HUES6 (cell line): ENCODE measurements around the gene MTR.

Experiments
- H3K27ac ChIP-seq: 2 replicates; pipeline ENCODE4 v1.7.0; 2013; ENCODE audit warnings: low read depth, mild to moderate bottlenecking, low read length, inconsistent platforms
- H3K27me3 ChIP-seq: 2 replicates; pipeline ENCODE4 v1.6.1; 2013; ENCODE audit warnings: low read length; ENCODE audit not compliant: control insufficient read depth, insufficient read depth
- H3K36me3 ChIP-seq: 2 replicates; pipeline ENCODE4 v1.6.1; 2013; ENCODE audit warnings: low read length; ENCODE audit not compliant: control insufficient read depth, insufficient read depth
- H3K4me1 ChIP-seq: 2 replicates; pipeline ENCODE4 v1.6.1; 2013; ENCODE audit warnings: low read length; ENCODE audit not compliant: control insufficient read depth, insufficient read depth
- H3K4me3 ChIP-seq: 2 replicates; pipeline ENCODE4 v1.5.1; 2013; ENCODE audit warnings: low read depth, low read length
- H3K9ac ChIP-seq: one replicate; pipeline ENCODE4 v1.6.1; 2013; ENCODE audit warnings: mild to moderate bottlenecking, low read length
- H3K9me3 ChIP-seq: 2 replicates; pipeline ENCODE4 v1.6.1; 2013; ENCODE audit warnings: low read depth, low read length; ENCODE audit not compliant: control insufficient read depth, insufficient read depth

The MTR gene

GRCh38 chr1:236886199-236886598, 91.1 kb downstream of the MTR start:
- Histone ChIP-seq H3K9me3 (no peaks in the 10 kb centered on the region), H3K27ac (no peak overlapping the region), H3K4me3 (no peak overlapping the region), H3K9ac (no peak overlapping the region), H3K36me3 (peaks cover 51% of the 10 kb centered on the region), H3K27me3 (no peaks in the 10 kb centered on the region), H3K4me1 (no peaks in the 10 kb centered on the region; the same call in 1 of the 2 replicates)

DNA sequence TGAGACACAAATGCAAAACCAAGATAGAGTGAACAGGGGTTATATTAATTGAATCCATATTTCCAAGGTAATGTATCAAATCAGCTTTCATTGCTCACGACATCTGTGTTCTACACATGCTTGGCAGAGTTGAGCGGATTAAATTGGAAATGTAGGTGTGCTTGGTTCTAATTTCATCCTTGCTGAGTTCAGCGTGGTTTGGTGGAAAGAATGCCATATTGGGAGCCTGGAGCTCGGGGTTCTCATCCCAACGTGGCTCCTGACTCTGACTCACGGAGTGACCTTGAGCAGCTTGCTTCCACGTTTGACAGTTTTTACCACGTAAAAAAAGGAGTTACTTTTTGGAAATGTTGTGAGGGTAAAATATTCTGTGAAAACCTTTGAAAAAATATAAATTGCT, 92.0 kb downstream of the MTR start:
- Histone ChIP-seq H3K9ac (no peak overlapping the region), H3K4me3 (no peak overlapping the region), H3K4me1 (no peaks in the 10 kb centered on the region; the same call in 1 of the 2 replicates), H3K27ac (no peak overlapping the region), H3K27me3 (no peaks in the 10 kb centered on the region), H3K36me3 (peaks cover 59% of the 10 kb centered on the region), H3K9me3 (no peaks in the 10 kb centered on the region)

DNA sequence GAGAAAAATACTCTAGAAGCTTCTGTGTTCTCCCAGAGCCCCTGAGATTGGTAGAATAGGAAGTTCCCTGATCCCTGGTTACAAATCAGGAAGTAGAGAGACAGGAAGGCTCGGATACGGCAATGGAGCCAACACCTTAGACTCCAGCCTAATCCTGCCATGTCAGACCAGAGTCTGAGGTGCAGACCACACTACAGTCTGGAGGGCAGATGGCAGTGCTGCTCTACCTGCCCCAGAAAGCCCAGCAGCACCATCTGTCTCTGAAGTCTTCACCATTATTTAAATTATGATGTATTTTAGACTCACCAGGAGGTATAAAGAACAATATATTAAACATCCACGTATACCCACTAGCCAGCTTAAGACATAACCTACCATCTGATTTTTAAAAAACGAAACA, 93.0 kb downstream of the MTR start:
- H3K9me3 ChIP-seq: no peaks in the 10 kb centered on the region
- no peak overlapping the region for H3K4me3 ChIP-seq
- H3K9ac ChIP-seq: no peak overlapping the region
- H3K4me1 ChIP-seq: no peaks in the 10 kb centered on the region; the same call in 1 of the 2 replicates
- no peak overlapping the region for H3K27ac ChIP-seq
- H3K27me3 ChIP-seq: no peaks in the 10 kb centered on the region
- H3K36me3 ChIP-seq: peaks cover 70% of the 10 kb centered on the region

DNA sequence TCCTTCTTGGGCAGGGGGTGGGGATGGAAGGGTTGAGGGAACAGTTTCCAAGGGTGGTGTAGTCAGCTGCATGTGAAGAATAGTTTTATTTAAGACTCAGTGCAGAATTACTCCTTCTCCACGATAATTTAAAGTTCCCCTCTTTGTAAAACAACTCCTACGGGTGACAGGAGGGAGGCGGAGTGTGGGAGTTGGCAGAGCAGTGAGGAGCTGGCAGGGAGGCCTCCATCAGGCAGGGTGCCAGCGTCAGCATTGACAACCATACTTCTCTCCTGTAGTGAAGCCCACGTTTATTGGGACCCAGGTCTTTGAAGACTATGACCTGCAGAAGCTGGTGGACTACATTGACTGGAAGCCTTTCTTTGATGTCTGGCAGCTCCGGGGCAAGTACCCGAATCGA, 93.8 kb downstream of the MTR start:
- H3K27me3 ChIP-seq: no peaks in the 10 kb centered on the region
- H3K9me3 ChIP-seq: no peaks in the 10 kb centered on the region
- no peak overlapping the region for H3K4me3 ChIP-seq
- peaks cover 78% of the 10 kb centered on the region for H3K36me3 ChIP-seq
- H3K27ac ChIP-seq: no peak overlapping the region
- no peak overlapping the region for H3K9ac ChIP-seq
- H3K4me1 ChIP-seq: no peaks in the 10 kb centered on the region; the same call in 1 of the 2 replicates

DNA sequence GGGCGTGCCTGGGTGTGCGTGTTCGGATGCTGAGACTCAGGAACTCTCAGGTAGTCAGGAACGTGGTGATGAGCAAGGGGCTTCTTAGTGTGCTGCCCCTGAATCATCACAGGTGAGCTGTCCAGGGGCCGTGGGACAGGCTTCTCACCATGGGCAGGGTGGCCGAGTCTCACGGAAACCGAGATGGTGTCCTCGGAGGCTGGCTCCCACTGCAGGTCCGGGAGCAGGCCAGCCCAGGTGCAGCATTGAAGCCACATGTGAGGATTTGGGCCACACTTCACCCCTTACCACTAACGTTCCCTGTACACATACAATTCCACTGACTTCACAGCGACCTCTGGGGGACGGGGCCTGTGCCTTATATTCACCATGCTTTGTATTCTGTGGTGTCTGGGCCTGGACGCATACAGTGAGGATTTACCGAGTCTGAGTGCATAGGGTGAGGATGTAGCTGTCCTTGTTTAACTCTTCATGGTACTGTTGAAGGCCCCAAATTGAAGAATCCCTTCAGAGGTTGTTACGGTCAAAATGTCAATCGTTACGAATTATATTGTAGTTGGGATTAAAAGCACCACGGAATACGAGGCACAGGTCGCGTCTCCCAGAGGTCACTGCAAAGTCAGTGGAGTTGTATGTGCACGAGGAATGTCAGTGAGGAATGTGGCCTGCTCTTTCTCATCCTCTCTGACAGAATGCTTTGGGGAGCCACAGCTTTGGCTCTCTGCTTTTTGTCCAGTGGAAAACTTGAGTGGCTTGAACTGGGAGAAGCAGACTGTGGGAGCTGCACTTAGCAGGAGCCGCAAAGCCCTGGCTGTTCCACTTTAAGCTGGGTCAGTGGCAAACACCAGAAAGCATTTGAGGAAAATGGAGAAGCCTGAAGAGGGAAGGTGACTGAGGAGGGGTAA, 95.3 kb downstream of the MTR start:
- no peaks in the 10 kb centered on the region for H3K9me3 ChIP-seq
- no peaks in the 10 kb centered on the region; the same call in 1 of the 2 replicates for H3K4me1 ChIP-seq
- H3K27me3 ChIP-seq: no peaks in the 10 kb centered on the region
- H3K4me3 ChIP-seq: no peak overlapping the region
- H3K27ac ChIP-seq: no peak overlapping the region
- H3K9ac ChIP-seq: peak overlapping the region; percentile 4
- peaks cover 89% of the 10 kb centered on the region for H3K36me3 ChIP-seq

DNA sequence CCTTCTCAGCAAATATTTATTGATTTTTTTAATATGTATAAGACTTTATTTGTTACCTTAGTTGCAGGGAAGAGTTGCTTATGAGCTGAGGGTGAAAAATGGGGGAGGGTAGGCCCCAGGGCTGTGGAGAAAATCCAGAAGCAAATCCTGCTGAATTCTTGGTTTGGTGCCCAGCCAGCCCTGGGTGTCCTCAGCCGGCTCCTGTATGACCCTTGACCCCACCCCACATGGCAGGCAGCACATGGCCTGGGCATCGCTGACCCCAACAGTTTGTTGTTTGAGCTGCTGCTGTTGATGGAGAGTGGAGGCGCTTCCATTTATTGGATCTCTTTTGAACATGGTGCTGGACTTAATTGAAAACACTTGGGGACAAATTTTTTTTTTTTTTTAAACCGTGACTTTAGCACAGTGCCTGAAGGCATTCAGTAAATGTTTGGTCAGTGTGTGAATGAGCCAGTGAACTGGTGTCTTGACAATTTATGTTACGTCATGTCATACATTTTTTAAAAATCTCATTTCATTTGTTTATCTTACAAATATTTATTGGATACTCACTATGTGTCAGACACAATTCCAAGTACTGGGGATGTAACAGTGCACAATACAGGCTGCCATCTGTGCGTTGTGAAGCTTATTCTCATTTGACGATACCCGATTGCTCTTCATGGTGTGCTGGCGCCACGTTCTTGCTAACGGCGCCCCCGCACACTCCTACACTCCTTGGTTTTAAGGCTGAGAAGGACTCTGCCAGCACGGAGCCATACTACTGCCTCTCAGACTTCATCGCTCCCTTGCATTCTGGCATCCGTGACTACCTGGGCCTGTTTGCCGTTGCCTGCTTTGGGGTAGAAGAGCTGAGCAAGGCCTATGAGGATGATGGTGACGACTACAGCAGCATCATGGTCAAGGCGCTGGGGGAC, 98.8 kb downstream of the MTR start:
- Histone ChIP-seq H3K4me1 (no peaks in the 10 kb centered on the region; the same call in 1 of the 2 replicates), H3K9me3 (no peaks in the 10 kb centered on the region), H3K4me3 (no peak overlapping the region), H3K36me3 (peaks cover 93% of the 10 kb centered on the region), H3K27ac (no peak overlapping the region), H3K9ac (no peak overlapping the region), H3K27me3 (no peaks in the 10 kb centered on the region)

GRCh38 chr1:236895665-236896387, 100.7 kb downstream of the MTR start:
- Histone ChIP-seq H3K9ac (no peak overlapping the region), H3K4me3 (no peak overlapping the region), H3K9me3 (no peaks in the 10 kb centered on the region), H3K36me3 (peaks cover 87% of the 10 kb centered on the region), H3K27ac (no peak overlapping the region), H3K4me1 (no peaks in the 10 kb centered on the region), H3K27me3 (no peaks in the 10 kb centered on the region)

- no peak overlapping the region for H3K27ac ChIP-seq
- no peaks in the 10 kb centered on the region for H3K9me3 ChIP-seq
- H3K36me3 ChIP-seq: peaks cover 86% of the 10 kb centered on the region
- H3K27me3 ChIP-seq: no peaks in the 10 kb centered on the region
- H3K4me3 ChIP-seq: no peak overlapping the region
- H3K9ac ChIP-seq: no peak overlapping the region
- H3K4me1 ChIP-seq: no peaks in the 10 kb centered on the region
These were observed 101.6 kb downstream of the MTR start for GRCh38 chr1:236896716-236897115.

DNA sequence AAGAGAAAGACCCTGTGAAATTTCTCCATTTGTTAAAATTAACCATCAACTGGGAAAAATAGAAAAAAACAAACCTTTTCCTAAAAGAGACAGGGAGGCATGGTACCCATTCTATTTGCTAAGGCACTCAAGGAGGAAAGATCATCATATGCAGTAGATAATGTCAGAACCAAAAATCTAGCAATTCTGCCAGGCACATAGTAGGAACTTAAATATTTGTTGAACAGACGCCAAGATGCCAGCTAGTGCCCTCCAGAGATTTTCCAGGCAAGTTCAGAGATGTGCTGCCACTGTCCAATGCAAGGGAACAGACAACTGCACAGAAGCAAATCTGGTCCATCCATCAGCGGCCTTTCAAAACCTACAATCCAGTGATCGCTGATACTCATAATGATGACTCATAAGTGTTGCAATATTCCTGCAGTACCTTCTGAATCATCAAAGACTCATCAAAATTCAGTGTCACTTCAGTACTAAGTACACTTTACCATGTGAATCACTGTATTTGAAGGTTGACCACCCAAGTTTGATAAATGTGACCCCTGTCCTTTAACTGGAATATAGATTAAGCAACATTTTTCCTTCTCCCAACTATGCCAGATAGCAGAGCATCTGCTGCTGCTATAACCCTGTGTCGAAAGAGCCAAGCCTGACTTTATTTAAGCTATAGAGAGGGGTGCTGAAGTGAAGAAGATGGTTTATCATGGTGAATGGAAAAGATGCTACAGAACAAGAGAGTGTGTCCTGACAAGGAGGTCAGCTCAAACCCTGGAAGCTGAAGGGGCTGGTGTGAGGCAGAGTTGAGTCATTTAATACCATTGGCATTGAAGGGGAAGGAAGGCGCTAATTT, 110.0 kb downstream of the MTR start:
- Histone ChIP-seq H3K36me3 (peaks cover 8% of the 10 kb centered on the region; the same call in 1 of the 2 replicates), H3K27me3 (no peaks in the 10 kb centered on the region), H3K4me3 (no peak overlapping the region), H3K27ac (no peak overlapping the region), H3K9me3 (peaks cover 10% of the 10 kb centered on the region), H3K4me1 (peaks cover 5% of the 10 kb centered on the region; the same call in 1 of the 2 replicates), H3K9ac (no peak overlapping the region)

GRCh38 chr1:236907205-236907604, 112.1 kb downstream of the MTR start:
- Histone ChIP-seq H3K27me3 (no peaks in the 10 kb centered on the region), H3K27ac (no peak overlapping the region), H3K36me3 (no peaks in the 10 kb centered on the region), H3K9ac (no peak overlapping the region), H3K4me3 (no peak overlapping the region), H3K4me1 (peaks cover 5% of the 10 kb centered on the region; the same call in 1 of the 2 replicates), H3K9me3 (peaks cover 10% of the 10 kb centered on the region)
